Transverse colon (tissue), 3 donors: Measurements from ENCODE around the gene ALMS1.

Experiments
- CTCF ChIP-seq, 5 experiments: fragments of 200-600 bp in 3 of 5; fragments of 450-650 bp in 2 of 5; sonication (generic) in 3 of 5; IDR thresholded peaks; 1 replicate in 2 of 5; 2 replicates in 3 of 5; pipeline ENCODE4 v1.5.1; 2016 to 2017; ENCODE audit warnings: antibody characterized with exemption in 5 of 5, inconsistent platforms in 3 of 5, mild to moderate bottlenecking in 2 of 5, moderate library complexity in 1 of 5
- POLR2A ChIP-seq: fragments of 450-650 bp; IDR thresholded peaks from one replicate; pipeline ENCODE4 v1.6.1; 2016; ENCODE audit warnings: antibody characterized with exemption, mild to moderate bottlenecking, moderate library complexity

GRCh38 chr2:73611867-73612266, 226.2 kb downstream of the ALMS1 start:
- no peak for TF ChIP-seq POLR2A
- no peak for TF ChIP-seq CTCF (IDR thresholded peaks at IDR 0.05)
